Lower leg skin (tissue), 3 donors: Measurements from ENCODE around the gene DYRK1B.

Experiments
- POLR2A ChIP-seq, 2 donors: fragments of 450-650 bp; IDR thresholded peaks; one replicate each; pipeline ENCODE4 v1.6.1; 2016 to 2017; ENCODE audit warnings: antibody characterized with exemption in 2 of 2, mild to moderate bottlenecking in 1 of 2, moderate library complexity in 1 of 2
- TF ChIP-seq, protein P1 (sequence below), 3 donors: fragments of 450-650 bp; IDR thresholded peaks; one replicate each; pipeline ENCODE4 v1.5.1; 2016; ENCODE audit warnings: antibody characterized with exemption in 3 of 3, mild to moderate bottlenecking in 3 of 3, moderate library complexity in 2 of 3

DNA sequence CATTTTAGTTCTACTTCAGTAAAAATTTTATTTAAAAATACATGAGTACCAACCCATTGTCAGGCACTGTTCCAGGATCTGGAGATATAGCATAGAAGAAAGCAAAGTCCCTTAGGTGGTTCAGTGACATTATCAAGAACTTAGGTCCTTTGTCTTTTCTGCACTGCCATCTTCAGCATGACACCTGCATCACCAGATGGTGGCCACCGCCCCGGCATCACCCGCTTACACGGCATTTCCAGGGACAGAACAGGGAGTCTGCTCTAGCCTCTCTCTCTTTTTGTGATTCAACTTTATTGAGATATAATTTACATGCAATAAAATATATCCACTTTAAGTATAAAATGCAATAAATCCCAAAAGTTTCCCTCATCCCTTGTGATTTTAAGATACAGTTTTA lies 23.5 kb downstream of the DYRK1B start:
- TF ChIP-seq, protein P1, sequence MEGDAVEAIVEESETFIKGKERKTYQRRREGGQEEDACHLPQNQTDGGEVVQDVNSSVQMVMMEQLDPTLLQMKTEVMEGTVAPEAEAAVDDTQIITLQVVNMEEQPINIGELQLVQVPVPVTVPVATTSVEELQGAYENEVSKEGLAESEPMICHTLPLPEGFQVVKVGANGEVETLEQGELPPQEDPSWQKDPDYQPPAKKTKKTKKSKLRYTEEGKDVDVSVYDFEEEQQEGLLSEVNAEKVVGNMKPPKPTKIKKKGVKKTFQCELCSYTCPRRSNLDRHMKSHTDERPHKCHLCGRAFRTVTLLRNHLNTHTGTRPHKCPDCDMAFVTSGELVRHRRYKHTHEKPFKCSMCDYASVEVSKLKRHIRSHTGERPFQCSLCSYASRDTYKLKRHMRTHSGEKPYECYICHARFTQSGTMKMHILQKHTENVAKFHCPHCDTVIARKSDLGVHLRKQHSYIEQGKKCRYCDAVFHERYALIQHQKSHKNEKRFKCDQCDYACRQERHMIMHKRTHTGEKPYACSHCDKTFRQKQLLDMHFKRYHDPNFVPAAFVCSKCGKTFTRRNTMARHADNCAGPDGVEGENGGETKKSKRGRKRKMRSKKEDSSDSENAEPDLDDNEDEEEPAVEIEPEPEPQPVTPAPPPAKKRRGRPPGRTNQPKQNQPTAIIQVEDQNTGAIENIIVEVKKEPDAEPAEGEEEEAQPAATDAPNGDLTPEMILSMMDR (IDR thresholded peaks at IDR 0.05) = no peak
- no peak for TF ChIP-seq POLR2A (IDR thresholded peaks at IDR 0.05)
